IPS-18c (cell line): Measurements from ENCODE around the gene SEPTIN5.

Source experiments
- H3K4me3 ChIP-seq: 2 replicates; pipeline ENCODE4 v1.7.0; 2013; ENCODE audit warnings: low read depth, mild to moderate bottlenecking, low read length, moderate library complexity; ENCODE audit not compliant: insufficient read depth
- H3K9me3 ChIP-seq: one replicate; pipeline ENCODE4 v1.6.1; 2013; ENCODE audit warnings: mild to moderate bottlenecking, low read length, moderate library complexity; ENCODE audit not compliant: control insufficient read depth, insufficient read depth

The SEPTIN5 gene

GRCh38 chr22:19759427-19760057, 45.2 kb downstream of the SEPTIN5 start:
- Histone ChIP-seq H3K4me3 (peak overlapping the region; percentile 15), H3K9me3 (no peaks in the 10 kb centered on the region)

- Histone ChIP-seq H3K9me3 (no peaks in the 10 kb centered on the region), H3K4me3 (peak within 1 kb of the TSS; percentile 15)
These were observed 46.0 kb downstream of the SEPTIN5 start, which contains the start of gene TBX1 for GRCh38 chr22:19760058-19760950. TSS of gene TBX1 (plus strand) at chr22:19760778. CDS start at chr22:19760844, 66 bp downstream.

DNA sequence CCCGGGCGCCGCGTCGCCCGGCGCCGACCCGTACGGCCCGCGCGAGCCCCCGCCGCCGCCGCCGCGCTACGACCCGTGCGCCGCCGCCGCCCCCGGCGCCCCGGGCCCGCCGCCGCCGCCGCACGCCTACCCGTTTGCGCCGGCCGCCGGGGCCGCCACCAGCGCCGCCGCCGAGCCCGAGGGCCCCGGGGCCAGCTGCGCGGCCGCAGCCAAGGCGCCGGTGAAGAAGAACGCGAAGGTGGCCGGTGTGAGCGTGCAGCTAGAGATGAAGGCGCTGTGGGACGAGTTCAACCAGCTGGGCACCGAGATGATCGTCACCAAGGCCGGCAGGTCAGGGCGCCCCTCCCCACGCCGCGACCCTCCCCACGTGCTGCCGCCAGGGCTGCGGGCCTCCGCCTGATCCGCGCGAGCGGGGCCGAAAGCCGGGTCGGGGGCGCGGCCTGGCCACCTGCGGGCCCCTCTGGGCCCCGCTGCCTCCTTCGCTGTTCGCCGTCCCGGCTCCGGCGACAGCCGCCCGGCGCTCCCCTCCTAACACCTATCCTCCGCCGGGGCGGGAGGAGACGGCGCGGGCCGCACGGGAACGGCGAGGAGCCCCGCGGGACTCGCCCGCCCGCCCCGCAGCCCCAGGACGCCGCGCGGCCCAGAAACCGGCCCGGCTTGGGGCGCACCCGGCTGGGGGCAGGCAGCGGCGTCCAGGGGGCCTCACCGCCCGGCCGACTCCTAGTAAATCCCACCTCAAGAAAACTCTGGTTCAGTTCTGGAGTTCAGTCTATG, 46.8 kb downstream of the SEPTIN5 start:
- no peaks in the 10 kb centered on the region for H3K9me3 ChIP-seq
- H3K4me3 ChIP-seq, result peak overlapping the region; percentile 9; the same call in 1 of the 2 replicates

GRCh38 chr22:19761725-19762567, 47.6 kb downstream of the SEPTIN5 start:
- H3K9me3 ChIP-seq, result no peaks in the 10 kb centered on the region
- H3K4me3 ChIP-seq, result peak overlapping the region; percentile 9; the same call in 1 of the 2 replicates

- Histone ChIP-seq H3K4me3 (no peak overlapping the region), H3K9me3 (no peaks in the 10 kb centered on the region)
These were observed 48.5 kb downstream of the SEPTIN5 start for GRCh38 chr22:19762568-19763457.

DNA sequence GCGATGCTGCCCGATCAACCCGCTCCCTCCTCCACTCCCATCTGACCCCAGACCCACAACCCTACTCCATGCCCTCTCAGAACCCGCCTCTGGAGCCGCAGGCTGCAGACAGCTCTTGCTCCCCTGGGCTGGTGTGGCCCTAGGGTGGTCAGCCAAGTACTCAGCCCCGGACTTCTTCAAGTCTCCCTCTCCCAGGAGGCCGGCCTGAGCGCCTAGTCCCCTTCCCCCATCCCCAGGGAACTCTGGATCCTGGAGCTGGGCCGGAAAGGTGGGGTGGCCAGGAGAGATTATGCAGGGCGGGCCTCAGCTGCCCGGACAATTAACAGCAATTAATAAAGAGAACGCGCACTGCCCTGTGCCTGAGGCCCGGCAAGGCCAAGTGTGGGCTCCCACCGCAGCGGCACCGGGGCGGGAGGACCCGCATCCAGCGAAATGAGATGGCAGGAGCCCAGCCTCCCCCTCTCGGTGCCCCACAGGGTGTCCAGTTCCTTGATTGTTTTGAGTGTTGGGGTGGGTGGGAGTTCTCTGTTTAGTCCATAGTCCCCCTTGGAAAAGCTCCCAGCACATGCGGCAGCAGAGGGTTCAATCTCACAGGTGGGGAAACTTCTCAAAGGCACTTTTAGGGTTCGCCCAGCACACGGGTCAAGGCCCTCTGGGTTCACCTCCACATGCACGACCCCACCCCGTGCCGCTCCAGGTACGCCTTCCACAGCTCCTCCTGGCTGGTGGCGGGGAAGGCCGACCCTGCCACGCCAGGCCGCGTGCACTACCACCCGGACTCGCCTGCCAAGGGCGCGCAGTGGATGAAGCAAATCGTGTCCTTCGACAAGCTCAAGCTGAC, 49.4 kb downstream of the SEPTIN5 start:
- Histone ChIP-seq H3K9me3 (no peaks in the 10 kb centered on the region), H3K4me3 (no peak overlapping the region)

DNA sequence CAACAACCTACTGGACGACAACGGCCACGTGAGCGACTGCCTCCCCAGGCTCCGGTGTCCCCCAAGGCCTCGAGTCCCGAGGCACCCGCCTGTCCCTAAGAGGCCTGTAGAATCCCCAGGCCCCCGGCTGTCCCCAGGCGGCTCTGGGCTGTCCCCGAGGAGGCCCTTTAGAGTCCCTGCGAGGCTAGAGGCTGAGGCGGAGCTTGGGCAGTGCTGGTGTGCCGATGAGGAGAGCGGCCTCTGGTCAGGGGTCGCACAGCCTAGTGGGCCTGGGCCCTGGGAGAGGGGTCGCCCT, 49.9 kb downstream of the SEPTIN5 start:
- Histone ChIP-seq H3K4me3 (no peak overlapping the region), H3K9me3 (no peaks in the 10 kb centered on the region)

GRCh38 chr22:19764636-19765476, 50.6 kb downstream of the SEPTIN5 start:
- Histone ChIP-seq H3K9me3 (no peaks in the 10 kb centered on the region), H3K4me3 (peak overlapping the region; percentile 21; the same call in 1 of the 2 replicates)

GRCh38 chr22:19765477-19766239, 51.4 kb downstream of the SEPTIN5 start:
- Histone ChIP-seq H3K9me3 (no peaks in the 10 kb centered on the region), H3K4me3 (peak overlapping the region; percentile 21)

DNA sequence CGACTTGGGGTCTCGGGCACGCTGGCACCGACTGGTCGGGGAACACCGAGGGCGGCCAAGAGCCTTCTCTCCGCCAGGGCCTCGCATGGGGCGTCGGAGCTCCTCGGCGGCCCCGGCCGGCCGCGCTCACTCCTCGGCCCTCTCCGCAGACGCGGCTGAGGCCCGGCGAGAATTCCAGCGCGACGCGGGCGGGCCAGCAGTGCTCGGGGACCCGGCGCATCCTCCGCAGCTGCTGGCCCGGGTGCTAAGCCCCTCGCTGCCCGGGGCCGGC, 51.9 kb downstream of the SEPTIN5 start:
- Histone ChIP-seq H3K4me3 (peak overlapping the region; percentile 20; the same call in 1 of the 2 replicates), H3K9me3 (no peaks in the 10 kb centered on the region)

- Histone ChIP-seq H3K9me3 (no peaks in the 10 kb centered on the region), H3K4me3 (peak overlapping the region; percentile 20; the same call in 1 of the 2 replicates)
These were observed 52.5 kb downstream of the SEPTIN5 start for GRCh38 chr22:19766511-19767426.

- no peak overlapping the region for H3K4me3 ChIP-seq
These were observed 53.4 kb downstream of the SEPTIN5 start for GRCh38 chr22:19767427-19768341.

More at GRCh38 chr22:19767427-19768341, 53.4 kb downstream of the SEPTIN5 start:
- H3K9me3 ChIP-seq, result no peaks in the 10 kb centered on the region
